Bronchial epithelial cell (primary cell): Measurements from ENCODE around the gene ANGEL1. TPM values are rescaled to one million over a fixed set of nuclear protein-coding genes. Genes with fewer than 3 reads are reported as not detected.

Experiments
- DNase-seq: peaks from one replicate; pipeline ENCODE4 v3.0.0-alpha.2; 2010; ENCODE audit warnings: low read depth
- FAIRE-seq: peaks from 2 replicates; lab custom pipeline; 2011; peaks lifted over from hg19 to GRCh38; lab: Jason Lieb, UNC
- H3K27me3 ChIP-seq: 2 replicates; pipeline ENCODE4 v1.5.1; 2011; ENCODE audit warnings: low read length; ENCODE audit not compliant: control insufficient read depth, insufficient read depth
- H3K36me3 ChIP-seq: 2 replicates; pipeline ENCODE4 v1.5.1; 2011; ENCODE audit warnings: low read length; ENCODE audit not compliant: control insufficient read depth, insufficient read depth
- H3K4me3 ChIP-seq: 2 replicates; pipeline ENCODE4 v1.5.1; 2011; ENCODE audit warnings: mild to moderate bottlenecking, low read depth, low read length, control low read depth
- CTCF ChIP-seq: IDR thresholded peaks from 2 replicates; pipeline ENCODE4 v1.5.1; 2011; ENCODE audit warnings: mild to moderate bottlenecking, moderate library complexity, low read length, control low read depth, inconsistent platforms; ENCODE audit not compliant: insufficient read depth, severe bottlenecking
- total RNA-seq: library from RNA; depleted of rRNA; stranded (reverse); fragments of >200 nt; gene quantifications from 2 replicates; pipeline ENCODE4 v1.2.1, GENCODE V29; 2014

The ANGEL1 gene
- total RNA-seq, 1 donor from 2014 or later: 6.1 TPM

- H3K36me3 ChIP-seq: peaks cover 1% of the 10 kb centered on the region
- no peak for FAIRE-seq
These were observed 34.0 kb downstream of the ANGEL1 start for GRCh38 chr14:76778546-76779215.

GRCh38 chr14:76777721-76778120, 35.0 kb downstream of the ANGEL1 start:
- FAIRE-seq (no peak), DNase-seq (no peak)
- TF ChIP-seq CTCF: no peak
- H3K36me3 ChIP-seq: peaks cover 1% of the 10 kb centered on the region
- no peak overlapping the region for H3K4me3 ChIP-seq
- H3K27me3 ChIP-seq: peaks cover 2% of the 10 kb centered on the region

More at GRCh38 chr14:76778546-76779215, 34.0 kb downstream of the ANGEL1 start:
- Histone ChIP-seq H3K27me3 (peaks cover 2% of the 10 kb centered on the region), H3K4me3 (no peak overlapping the region)
- TF ChIP-seq CTCF: no peak
- no peak for DNase-seq

GRCh38 chr14:76776428-76777251, 36.0 kb downstream of the ANGEL1 start:
- H3K36me3 ChIP-seq: no peaks in the 10 kb centered on the region
- no peak for DNase-seq
- no peak for FAIRE-seq
- peaks cover 2% of the 10 kb centered on the region for H3K27me3 ChIP-seq
- H3K4me3 ChIP-seq: no peak overlapping the region
- no peak for TF ChIP-seq CTCF

- DNase-seq (no peak), FAIRE-seq (no peak)
- no peak for TF ChIP-seq CTCF
These were observed 36.8 kb downstream of the ANGEL1 start for GRCh38 chr14:76775695-76776427.

GRCh38 chr14:76774821-76775694, 37.6 kb downstream of the ANGEL1 start:
- no peaks in the 10 kb centered on the region for H3K36me3 ChIP-seq
- H3K4me3 ChIP-seq: no peak overlapping the region
- no peak for DNase-seq
- FAIRE-seq: peak; percentile 23
- no peak for TF ChIP-seq CTCF
- H3K27me3 ChIP-seq: peaks cover 12% of the 10 kb centered on the region

More at GRCh38 chr14:76775695-76776427, 36.8 kb downstream of the ANGEL1 start:
- H3K4me3 ChIP-seq: no peak overlapping the region
- H3K27me3 ChIP-seq: peaks cover 7% of the 10 kb centered on the region
- H3K36me3 ChIP-seq: no peaks in the 10 kb centered on the region
